PFSK-1 (cell line): ENCODE results near the gene IRX6.

ENCODE experiments used
- FOXP2 ChIP-seq: optimal IDR thresholded peaks from 2 replicates; pipeline ENCODE3; 2011; ENCODE audit warnings: borderline replicate concordance, control low read depth, inconsistent platforms; ENCODE audit not compliant: insufficient read depth; ENCODE audit errors: extremely low read length, extremely low read depth
- POLR2AphosphoS5 ChIP-seq: IDR thresholded peaks from 2 replicates; pipeline ENCODE4 v1.6.1; 2012; ENCODE audit warnings: low read depth, mild to moderate bottlenecking, control low read depth, low read length, moderate library complexity
- SIN3A ChIP-seq: IDR thresholded peaks from 2 replicates; pipeline ENCODE4 v1.6.1; 2012; ENCODE audit warnings: mild to moderate bottlenecking, low read length, moderate library complexity, borderline replicate concordance; ENCODE audit not compliant: insufficient read depth
- TAF1 ChIP-seq: IDR thresholded peaks from 2 replicates; pipeline ENCODE4 v1.6.1; 2012; ENCODE audit warnings: low read length, control low read depth, borderline replicate concordance; ENCODE audit not compliant: insufficient read depth
- TF ChIP-seq, protein P1 (sequence below), 2 experiments: IDR thresholded peaks; 2 replicates each; pipeline versions ENCODE4 v1.6.1 to v1.8.0; 2011 to 2012; ENCODE audit warnings: low read depth in 2 of 2, low read length in 2 of 2, control low read depth in 1 of 2, inconsistent platforms in 1 of 2, mild to moderate bottlenecking in 1 of 2, moderate library complexity in 1 of 2; ENCODE audit not compliant: insufficient read depth in 1 of 2

GRCh38 chr16:55351936-55352335 is 27.9 kb downstream of the IRX6 start:
- TF ChIP-seq SIN3A: no peak
- TF ChIP-seq, protein P1, sequence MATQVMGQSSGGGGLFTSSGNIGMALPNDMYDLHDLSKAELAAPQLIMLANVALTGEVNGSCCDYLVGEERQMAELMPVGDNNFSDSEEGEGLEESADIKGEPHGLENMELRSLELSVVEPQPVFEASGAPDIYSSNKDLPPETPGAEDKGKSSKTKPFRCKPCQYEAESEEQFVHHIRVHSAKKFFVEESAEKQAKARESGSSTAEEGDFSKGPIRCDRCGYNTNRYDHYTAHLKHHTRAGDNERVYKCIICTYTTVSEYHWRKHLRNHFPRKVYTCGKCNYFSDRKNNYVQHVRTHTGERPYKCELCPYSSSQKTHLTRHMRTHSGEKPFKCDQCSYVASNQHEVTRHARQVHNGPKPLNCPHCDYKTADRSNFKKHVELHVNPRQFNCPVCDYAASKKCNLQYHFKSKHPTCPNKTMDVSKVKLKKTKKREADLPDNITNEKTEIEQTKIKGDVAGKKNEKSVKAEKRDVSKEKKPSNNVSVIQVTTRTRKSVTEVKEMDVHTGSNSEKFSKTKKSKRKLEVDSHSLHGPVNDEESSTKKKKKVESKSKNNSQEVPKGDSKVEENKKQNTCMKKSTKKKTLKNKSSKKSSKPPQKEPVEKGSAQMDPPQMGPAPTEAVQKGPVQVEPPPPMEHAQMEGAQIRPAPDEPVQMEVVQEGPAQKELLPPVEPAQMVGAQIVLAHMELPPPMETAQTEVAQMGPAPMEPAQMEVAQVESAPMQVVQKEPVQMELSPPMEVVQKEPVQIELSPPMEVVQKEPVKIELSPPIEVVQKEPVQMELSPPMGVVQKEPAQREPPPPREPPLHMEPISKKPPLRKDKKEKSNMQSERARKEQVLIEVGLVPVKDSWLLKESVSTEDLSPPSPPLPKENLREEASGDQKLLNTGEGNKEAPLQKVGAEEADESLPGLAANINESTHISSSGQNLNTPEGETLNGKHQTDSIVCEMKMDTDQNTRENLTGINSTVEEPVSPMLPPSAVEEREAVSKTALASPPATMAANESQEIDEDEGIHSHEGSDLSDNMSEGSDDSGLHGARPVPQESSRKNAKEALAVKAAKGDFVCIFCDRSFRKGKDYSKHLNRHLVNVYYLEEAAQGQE (IDR thresholded peaks at IDR 0.05; ENCODE audit: insufficient read depth in 1 of 2, low read depth in 2 of 2, low read length in 2 of 2): no peak
- TF ChIP-seq POLR2AphosphoS5: no peak
- no peak for TF ChIP-seq TAF1
- TF ChIP-seq FOXP2: no peak
